Measurements from ENCODE around the gene DRC7.
"Not testable (repeated sequence)": the region's sequence is repeated elsewhere in the genome, so short reads cannot be mapped to it uniquely, and the experiment has no call there.

DRC7 gene

DNA sequence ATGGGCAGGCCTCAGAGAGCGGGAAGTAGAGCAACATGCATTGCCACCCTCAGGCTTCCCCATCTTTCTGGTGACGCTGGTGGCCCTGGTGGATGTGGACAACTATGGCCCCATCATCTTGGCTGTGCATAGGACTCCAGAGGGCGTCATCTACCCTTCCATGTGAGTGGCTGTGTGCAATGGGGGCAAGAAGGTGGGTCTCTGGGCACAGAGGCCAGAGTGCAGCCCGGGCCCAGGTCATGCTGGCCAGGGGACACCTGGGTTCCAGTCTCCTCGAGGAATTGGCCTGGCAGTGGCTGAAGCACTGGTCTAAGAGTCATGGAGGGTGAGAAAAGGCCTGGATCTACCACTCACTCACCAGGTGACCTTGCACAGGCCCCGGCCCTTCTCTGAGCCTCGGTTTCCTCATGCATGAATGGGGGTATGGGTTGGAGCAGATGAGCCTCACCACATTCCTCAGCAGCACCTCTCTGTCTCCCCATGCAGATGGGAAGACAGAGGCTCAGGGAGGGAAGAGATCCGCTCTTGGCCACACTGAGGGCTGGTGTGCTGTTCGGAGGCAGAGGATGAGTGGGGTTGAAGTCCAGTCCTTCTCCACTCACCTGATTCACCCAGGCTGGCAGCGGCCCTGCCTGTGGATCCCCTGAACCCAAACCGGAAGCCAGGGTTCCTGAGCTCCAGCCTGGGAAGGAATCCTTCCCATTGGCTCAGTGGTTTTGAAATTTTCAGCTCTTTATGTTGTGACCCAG lies 33.7 kb upstream of the DRC7 start:
- DNase-seq, result no peak

DNA sequence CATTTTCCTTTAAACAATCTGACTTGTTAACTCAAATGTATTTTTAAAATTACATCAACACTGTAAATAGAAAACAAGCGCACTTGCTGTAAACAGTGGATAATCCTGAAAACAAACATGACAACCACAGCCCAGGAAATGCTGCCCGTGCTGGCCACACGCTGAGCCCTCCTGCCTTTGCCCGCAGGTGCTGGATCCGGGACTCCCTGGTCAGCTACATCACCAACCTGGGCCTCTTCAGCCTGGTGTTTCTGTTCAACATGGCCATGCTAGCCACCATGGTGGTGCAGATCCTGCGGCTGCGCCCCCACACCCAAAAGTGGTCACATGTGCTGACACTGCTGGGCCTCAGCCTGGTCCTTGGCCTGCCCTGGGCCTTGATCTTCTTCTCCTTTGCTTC lies 33.1 kb upstream of the DRC7 start:
- DNase-seq, result no peak

DNA sequence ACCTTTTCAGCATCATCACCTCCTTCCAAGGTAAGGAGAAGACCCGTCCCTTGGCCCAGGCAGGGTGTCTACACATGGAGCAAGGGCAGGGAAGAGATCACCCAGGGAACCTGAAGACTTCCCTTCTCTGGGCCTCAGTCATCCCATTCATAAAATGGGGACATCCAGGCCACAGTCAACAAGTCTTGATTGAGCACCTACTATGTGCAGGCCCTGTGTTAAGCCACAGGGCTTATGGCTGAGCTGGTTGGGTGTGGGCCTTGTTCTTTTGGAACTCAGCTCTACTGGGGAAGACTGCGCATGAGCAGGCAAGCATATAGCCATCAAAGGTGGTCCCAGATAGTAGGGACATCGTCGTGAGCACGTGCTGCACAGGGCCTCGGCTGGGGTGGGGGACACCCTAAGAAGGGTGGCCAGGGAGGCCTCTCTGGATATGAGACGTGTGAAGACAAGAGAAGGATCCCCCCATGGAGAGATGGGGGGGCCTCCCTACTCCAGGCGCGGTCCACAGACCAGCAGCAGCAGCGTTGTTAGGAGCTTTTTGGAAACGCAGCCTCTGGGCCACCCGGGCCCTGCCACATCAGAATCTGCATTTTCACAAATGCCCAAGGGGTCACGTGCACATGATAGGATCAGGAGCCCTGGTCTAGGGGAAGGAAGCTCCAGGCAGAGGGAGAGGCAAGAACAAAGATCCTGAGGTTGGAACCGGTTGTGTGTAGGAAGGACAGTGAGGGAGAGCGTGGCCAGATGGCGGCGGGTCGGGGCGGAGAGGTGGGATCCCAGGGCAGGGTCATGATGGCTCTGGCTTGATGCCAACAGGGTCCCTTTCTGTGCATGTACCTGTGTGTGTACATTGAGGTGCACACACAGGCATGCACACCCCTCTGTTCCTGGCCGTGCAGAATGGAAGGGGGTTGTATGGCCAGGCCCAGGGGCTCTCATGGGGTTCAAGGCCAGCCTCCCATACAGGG lies 32.4 kb upstream of the DRC7 start:
- DNase-seq, result no peak

- no peak for DNase-seq
Observed at GRCh38 chr16:57663436-57663835, 31.2 kb upstream of the DRC7 start.

GRCh38 chr16:57663917-57664661 lies 30.5 kb upstream of the DRC7 start:
- DNase-seq, result no peak

DNA sequence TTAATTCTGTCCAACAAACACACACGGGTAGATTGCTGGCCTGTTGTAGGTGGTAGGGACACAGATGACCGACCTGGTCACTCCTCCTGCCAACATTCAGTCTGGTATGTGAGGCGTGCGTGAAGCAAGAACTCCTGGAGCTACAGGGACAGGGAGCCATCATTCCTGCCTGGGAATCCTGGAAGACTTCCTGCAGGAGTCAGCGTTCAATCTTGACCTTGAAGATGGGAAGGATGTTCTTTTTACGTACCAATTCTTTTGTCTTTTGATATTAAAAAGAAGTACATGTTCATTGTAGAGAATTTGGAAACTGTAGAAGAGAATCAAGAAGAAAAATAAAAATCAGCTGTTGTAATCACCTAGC lies 30.0 kb upstream of the DRC7 start:
- DNase-seq, result no peak

GRCh38 chr16:57665541-57665940 lies 29.1 kb upstream of the DRC7 start:
- DNase-seq, result no peak

DNA sequence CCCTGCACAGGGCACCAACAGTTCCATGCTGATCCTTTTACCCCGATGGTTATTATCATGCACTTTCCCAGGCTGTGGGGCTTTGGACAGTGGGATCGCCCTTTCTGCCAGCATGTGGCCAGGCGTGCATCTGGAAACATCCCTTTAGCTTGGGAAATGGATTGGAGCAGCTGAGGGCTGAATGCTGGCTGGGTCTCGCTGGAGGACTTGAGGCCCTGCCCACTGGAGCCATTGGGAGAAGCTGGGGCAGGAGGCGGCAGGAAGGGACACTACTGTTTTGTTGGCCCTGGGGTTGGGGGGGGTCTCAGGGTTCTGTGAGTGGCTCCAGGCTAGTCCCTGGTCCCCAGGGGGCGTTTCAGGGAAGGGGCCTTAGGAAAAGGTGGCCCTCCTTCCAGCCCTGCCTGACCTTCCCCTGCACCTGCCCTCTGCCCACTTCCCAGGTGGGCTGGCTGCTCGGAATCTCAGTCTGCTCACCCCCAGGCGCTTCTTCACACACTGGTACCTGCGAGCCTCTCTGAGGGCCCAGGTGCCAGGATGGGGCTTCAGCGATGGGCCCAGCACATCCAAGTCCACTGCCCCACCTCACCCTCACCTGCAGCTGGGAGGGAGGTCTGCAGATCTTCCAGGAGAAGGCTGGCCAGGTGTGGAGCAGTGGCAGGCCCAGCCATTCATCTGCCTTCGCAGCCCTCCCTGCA lies 28.1 kb upstream of the DRC7 start:
- DNase-seq, result no peak

- no peak for DNase-seq
Observed at GRCh38 chr16:57667048-57667525, 27.5 kb upstream of the DRC7 start.

- DNase-seq, result peak in 1 of 2 experiments; percentile 27
Observed at GRCh38 chr16:57667526-57668262, 26.9 kb upstream of the DRC7 start.

GRCh38 chr16:57668263-57668571 lies 26.4 kb upstream of the DRC7 start, which contains the start of gene ADGRG3:
TSS of gene ADGRG3 (plus strand) at chr16:57668306. CDS start at chr16:57668348, 42 bp downstream.
- DNase-seq, result no peak

- DNase-seq, result no peak
Observed at GRCh38 chr16:57668630-57669475, 25.8 kb upstream of the DRC7 start.

DNA sequence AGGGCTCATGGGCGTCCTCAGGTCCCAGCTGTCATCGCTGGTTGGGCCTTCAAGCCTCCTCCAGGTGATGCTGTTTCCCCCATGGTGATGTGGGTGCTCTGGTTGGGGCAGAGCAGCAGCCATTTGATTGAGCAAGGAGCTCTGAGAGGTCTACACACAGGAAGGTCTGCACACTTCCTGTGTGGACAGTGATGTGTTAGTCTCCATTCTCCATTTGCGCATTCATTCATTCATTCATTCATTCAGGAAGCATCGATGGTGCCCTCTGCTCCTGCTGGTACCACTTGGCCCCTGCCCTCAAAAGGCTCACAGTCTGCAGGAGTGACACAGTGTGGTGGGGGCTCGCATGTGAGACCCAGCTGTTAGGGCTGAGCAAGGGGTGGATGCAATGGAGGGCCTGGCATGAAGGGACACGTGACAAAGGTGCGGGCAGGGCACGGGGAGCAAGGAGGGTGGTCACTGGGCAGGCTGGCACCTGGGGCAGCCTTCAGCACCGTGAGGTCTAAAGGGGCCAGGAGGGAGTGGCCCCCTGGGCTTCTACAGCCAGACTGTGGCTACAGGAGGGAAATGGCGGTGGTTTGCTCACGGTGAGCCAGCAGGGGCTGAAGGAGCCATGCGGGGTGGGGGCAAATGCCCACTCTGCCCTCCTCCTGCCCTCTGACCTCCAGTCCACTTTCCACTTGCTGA lies 25.0 kb upstream of the DRC7 start:
- no peak for DNase-seq

- no peak for DNase-seq
Observed at GRCh38 chr16:57670196-57670595, 24.4 kb upstream of the DRC7 start.

GRCh38 chr16:57671451-57671850 lies 23.2 kb upstream of the DRC7 start:
- not testable (repeated sequence) for DNase-seq

- no peak for DNase-seq
Observed at GRCh38 chr16:57672416-57672815, 22.2 kb upstream of the DRC7 start.

GRCh38 chr16:57672824-57673223 lies 21.8 kb upstream of the DRC7 start:
- DNase-seq, result no peak

GRCh38 chr16:57675741-57676551 lies 18.7 kb upstream of the DRC7 start:
- DNase-seq, result no peak

DNA sequence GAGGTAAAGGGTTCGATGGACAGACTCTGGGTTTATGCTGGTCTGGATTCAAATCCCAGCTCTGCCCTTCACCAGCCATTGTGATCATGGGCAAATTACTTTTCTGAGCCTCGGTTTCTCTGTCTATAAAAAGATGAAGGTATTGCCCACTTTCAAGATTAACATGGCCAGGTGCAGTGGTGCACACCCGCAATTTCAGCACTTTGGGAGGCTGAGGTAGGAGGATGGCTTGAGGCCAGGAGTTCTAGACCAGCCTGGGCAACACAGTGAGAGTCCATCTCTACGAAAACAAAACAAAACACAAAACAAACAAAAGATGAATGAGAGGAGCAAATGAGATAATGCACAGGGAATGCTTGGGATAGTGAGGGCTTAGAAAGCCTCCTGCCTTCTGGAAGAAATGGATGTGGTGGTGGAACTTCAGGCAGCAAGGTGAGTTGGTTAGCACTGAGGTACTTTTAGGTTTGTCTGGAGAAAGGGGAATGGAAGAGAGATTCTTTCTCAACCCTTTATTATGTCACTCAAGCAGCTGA lies 18.0 kb upstream of the DRC7 start:
- DNase-seq, result no peak

Data from SHP77 (cell line).